Raji (cell line): ENCODE measurements around the gene MYLK3.

Experiments used
- POLR2A ChIP-seq: IDR thresholded peaks from 2 replicates; pipeline ENCODE4 v1.6.1; 2011; ENCODE audit warnings: low read depth, low read length, control low read depth; ENCODE audit not compliant: insufficient read depth

Gene MYLK3

DNA sequence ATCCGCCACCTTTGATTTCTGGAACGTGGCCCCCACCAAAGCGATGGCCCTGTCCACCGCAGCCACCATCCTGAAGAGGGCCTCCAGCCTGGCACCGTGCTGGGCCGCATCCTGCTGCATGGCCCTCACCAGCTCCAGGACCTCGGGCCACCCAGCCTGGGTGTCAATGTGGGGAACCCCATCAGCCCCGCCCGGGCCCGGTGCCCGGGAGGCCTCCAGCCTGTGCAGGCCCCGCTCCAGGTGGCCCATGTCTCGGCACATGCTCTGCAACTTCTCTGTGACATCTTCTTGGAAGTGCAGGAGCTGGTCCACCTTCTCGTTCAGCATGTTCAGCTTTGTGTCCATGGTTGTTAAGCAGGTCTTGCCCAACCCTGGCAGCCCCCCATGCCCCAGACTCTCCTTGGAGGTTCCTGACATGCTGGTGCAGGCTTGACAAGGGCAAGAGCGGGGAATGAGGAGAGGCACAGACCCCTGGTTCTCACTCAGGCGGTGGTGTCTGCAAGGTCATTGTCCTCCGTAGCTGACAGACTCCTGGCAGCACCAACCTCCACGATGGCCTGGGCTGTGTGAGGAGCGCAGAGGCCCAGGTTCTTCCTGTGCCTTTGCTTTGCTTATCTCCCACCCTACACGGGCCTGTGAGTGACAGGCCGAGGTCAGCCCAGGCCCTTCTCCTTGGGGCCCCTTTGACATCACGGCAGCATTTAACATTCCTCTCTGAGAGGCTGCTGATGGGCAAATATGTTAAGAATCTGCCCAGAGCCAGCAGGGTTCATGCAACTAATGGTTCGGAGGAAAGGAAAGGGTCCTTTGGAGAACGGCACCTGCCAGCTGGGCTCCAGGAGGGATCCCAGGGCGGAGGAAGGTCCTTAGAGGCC lies at the start of gene MYLK3:
Gene MYLK3, minus strand, starts transcription at position 568 of the 875 bp plus-strand sequence. Its CDS starts 151 bp downstream, at position 417.
- no peak for TF ChIP-seq POLR2A

DNA sequence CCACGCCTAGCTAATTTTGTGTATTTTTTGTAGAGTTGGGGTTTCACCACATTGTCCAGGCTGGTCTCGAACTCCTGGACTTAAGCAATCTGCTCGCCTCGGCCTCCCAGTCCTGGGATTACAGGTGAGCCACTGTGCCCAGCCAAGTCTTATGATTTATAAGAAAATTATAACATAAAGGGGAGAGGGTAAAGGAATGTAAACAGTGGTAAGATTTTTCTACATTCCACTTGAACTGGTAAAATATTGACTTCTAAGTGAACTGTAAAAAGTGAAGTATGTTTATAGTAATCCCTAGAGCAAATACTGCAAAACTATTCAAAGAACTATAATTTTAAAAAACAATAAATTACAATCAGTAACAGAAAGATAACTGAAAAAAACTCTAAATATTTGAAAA lies 49.4 kb upstream of the MYLK3 start:
- TF ChIP-seq POLR2A, result no peak

- no peak for TF ChIP-seq POLR2A
Measured at GRCh38 chr16:46796764-46797269, 48.7 kb upstream of the MYLK3 start.

GRCh38 chr16:46793841-46794240 lies 45.7 kb upstream of the MYLK3 start:
- TF ChIP-seq POLR2A, result no peak

DNA sequence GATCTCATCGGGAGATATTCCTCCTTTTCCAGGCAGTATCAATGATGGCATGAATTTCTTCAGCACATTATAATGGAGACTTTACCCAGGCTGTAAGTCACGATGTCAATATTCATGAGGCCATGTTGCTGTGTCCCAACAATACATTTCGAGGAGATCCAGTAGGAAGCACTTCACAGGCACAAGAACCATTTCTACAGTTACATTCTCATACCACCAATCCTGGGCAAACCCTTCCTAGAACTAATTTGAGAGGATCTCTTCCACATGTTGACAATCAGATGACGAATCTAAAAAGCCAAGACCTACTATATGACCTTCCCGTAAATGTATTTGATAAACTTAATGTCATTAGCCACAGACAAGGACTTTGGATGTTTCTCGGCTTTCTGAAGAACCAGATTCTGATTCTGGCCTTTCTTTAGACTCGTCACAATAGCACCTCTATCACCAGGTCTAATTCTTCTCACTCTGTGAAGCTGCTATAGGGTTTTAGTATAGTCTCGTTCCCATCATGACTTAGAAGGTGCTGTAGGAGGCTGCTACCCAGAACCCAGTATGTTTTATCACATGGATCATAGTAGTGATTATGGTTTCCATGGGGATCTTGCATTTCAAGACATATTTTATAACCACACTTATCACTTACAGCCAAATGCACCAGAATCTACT lies 42.6 kb upstream of the MYLK3 start:
- TF ChIP-seq POLR2A, result peak; percentile 22; the same call in 1 of the 2 replicates

- TF ChIP-seq POLR2A, result peak; percentile 93
Measured at GRCh38 chr16:46789499-46790414, 41.6 kb upstream of the MYLK3 start.

GRCh38 chr16:46788891-46789474 lies 40.8 kb upstream of the MYLK3 start:
- no peak for TF ChIP-seq POLR2A

DNA sequence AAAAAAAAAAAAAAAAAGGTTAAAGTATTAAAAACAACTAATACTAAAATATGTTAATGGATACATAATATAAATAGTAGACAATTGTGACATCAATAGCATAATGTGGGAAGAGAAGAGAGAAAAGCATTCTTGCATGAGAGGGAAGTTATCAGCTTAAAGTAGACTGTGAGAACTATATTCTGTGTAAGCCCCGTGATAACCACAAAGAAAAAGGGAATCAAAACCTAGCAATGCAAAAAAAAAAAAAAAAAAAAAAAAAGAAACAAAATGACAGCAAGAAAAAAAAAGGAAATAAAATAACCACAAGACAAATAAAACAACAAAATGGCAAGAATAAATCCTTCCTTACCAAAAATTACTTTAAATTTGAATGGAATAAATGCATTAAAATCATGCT lies 39.8 kb upstream of the MYLK3 start:
- TF ChIP-seq POLR2A, result no peak

GRCh38 chr16:46785076-46785845 lies 37.1 kb upstream of the MYLK3 start:
- TF ChIP-seq POLR2A, result no peak

DNA sequence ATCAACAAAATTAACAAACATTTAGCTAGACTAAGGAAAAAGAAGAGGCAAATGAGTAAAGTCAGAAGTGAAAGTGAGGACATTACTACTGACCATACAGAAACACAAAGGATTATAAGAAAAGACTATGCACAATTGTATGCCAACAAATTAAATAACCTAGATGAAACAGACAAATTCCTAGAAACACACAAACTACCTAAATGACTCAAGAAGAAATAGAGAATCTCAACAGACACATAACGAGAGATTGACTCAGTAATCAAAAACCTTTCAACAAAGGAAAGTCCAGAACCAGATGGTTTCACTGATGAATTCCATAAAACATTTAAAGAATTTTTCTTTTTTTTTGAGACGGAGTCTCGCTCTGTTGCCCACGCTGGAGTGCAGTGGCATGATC lies 35.7 kb upstream of the MYLK3 start:
- TF ChIP-seq POLR2A, result no peak

- TF ChIP-seq POLR2A, result no peak
Measured at GRCh38 chr16:46782320-46782719, 34.2 kb upstream of the MYLK3 start.

GRCh38 chr16:46777804-46778203 lies 29.7 kb upstream of the MYLK3 start:
- no peak for TF ChIP-seq POLR2A

GRCh38 chr16:46775214-46775613 lies 27.1 kb upstream of the MYLK3 start:
- no peak for TF ChIP-seq POLR2A

- TF ChIP-seq POLR2A, result no peak
Measured at GRCh38 chr16:46774743-46775177, 26.6 kb upstream of the MYLK3 start.
